ENCODE measurements around the gene UBN1.

DNA sequence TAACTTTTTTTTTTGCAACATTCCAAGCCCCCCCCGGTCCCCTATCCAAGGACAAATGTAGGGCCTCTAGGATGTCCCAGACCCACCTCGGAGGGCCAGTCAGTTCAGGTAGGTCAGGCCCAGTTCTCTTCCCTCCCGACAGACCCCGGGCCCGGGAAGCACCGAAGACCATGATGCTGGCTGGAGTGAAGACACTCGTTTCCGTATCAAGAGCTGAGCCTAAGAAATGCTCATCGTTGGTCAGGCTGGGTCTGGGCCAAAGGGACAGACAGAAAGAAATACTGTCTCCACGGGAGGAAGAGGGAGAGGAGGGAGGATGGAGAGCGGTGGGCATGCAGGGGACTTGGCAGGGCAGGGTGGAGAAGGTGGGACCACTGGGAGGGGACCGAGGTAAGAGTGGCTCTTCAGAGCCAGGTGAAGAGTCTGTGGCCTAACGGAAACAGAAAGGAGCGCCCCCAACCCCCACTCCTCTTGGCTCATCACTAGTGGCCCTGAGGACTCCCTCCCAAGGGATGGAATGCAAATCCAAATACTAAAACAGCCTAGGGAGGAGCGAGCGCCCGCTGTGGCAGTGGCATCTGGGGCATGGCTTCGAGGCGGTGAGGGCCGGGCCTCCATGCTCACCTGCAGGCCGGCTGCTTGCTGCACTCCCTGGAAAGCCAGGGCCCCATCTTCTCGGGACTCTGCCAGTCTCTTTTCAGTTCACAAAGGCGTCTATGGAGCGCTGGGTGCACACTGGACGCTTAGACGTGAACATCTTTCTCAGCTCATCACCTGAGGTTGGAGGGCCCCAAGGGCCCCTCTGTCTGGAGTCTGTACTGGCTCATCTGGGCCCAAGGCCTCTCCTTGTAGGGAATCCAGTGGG, 43.2 kb upstream of the UBN1 start:
- TF ChIP-seq, protein P1, sequence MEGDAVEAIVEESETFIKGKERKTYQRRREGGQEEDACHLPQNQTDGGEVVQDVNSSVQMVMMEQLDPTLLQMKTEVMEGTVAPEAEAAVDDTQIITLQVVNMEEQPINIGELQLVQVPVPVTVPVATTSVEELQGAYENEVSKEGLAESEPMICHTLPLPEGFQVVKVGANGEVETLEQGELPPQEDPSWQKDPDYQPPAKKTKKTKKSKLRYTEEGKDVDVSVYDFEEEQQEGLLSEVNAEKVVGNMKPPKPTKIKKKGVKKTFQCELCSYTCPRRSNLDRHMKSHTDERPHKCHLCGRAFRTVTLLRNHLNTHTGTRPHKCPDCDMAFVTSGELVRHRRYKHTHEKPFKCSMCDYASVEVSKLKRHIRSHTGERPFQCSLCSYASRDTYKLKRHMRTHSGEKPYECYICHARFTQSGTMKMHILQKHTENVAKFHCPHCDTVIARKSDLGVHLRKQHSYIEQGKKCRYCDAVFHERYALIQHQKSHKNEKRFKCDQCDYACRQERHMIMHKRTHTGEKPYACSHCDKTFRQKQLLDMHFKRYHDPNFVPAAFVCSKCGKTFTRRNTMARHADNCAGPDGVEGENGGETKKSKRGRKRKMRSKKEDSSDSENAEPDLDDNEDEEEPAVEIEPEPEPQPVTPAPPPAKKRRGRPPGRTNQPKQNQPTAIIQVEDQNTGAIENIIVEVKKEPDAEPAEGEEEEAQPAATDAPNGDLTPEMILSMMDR (IDR thresholded peaks at IDR 0.05), result no peak
- TF ChIP-seq POLR2A (IDR thresholded peaks at IDR 0.05), result no peak

Measured in esophagus squamous epithelium (tissue), 4 donors.